GM21737 (cell line): ENCODE measurements around the gene GRM6.

Experiments
- ATAC-seq: cut with Tn5 transposase; IDR thresholded peaks from one replicate; pipeline ENCODE4 v1.9.1; 2021; ENCODE audit warnings: mild to moderate bottlenecking, moderate library complexity; ENCODE audit not compliant: unreplicated experiment

GRM6 gene

GRCh38 chr5:178984145-178985072 lies 10.7 kb downstream of the GRM6 start:
- ATAC-seq = no peak

GRCh38 chr5:178983728-178984127 lies 11.4 kb downstream of the GRM6 start:
- ATAC-seq = no peak

GRCh38 chr5:178982941-178983340 lies 12.2 kb downstream of the GRM6 start:
- ATAC-seq = no peak

GRCh38 chr5:178981381-178981780 lies 13.7 kb downstream of the GRM6 start:
- ATAC-seq = no peak

GRCh38 chr5:178965465-178966055 lies 29.6 kb downstream of the GRM6 start:
- no peak for ATAC-seq

GRCh38 chr5:178941361-178941760 lies 53.8 kb downstream of the GRM6 start:
- ATAC-seq = no peak

- no peak for ATAC-seq
Measured at GRCh38 chr5:178940569-178941360, 54.4 kb downstream of the GRM6 start, which contains the start of gene ZNF454. Gene ZNF454, plus strand, starts transcription at chr5:178941198. Its CDS starts 1,594 bp downstream, at chr5:178942792.

GRCh38 chr5:178931846-178932760 lies 63.0 kb downstream of the GRM6 start:
- ATAC-seq = no peak
